Cardiac septum (tissue), 1 donor: ENCODE measurements around the gene TMEM39A. TPM values are rescaled to one million over a fixed set of nuclear protein-coding genes. Genes with fewer than 3 reads are reported as not detected.

ENCODE experiments used
- DNase-seq: peaks from one replicate; pipeline ENCODE4 v3.0.0-alpha.2; 2020; ENCODE audit warnings: low spot score
- intact Hi-C: fragments of 100-400 bp; cut with DNase I; formaldehyde crosslinking; loops from one replicate; pipeline ENCODE4 v1.14.0; 2022
- total RNA-seq: library from RNA; stranded (reverse); fragmentation: NEBNext Ultra II Directional; extraction: Animal tissue kit (Norgen Biotek cat#: 25700); gene quantifications from one replicate; pipeline ENCODE4 v1.2.1, GENCODE V29; 2021
- donor health status: DM: no; HTN: no; CAD: no.

The TMEM39A gene
- total RNA-seq, 1 donor from 2014 or later, result 18.3 TPM

DNA sequence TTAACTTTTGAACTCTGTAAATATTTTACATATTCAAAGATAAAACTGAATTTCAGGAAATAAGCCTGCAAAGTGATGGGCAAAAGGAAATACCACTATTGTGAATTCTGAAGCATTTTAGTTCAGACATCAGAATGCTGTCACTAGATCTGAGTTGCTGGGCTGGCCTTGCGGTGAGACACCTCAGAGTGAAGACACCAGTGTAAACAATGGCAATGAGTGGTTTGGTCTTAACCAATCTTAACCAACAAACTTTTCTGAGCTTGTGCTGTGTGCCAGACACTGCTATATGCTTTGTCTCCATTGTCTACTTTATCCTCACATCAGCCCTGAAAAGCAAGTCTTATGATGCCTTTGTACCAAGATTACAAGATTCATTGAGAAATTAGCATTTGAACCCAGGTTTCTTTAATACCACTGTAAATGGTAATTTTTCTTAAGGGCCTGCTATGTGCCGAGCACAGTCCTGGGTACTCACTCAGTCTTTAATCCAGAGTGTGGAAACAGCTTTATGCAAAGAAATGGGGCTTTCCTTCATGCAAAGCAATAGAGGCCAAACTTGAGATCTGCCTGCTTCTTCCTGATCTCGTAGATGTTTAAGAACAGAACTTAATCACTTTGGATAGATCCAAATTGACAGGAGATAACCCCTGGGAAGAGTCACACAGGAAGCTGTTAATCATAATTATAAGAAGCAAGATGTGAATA is 55.0 kb downstream of the TMEM39A start:
- no peak for DNase-seq
- intact Hi-C loops, result no loop called here

DNA sequence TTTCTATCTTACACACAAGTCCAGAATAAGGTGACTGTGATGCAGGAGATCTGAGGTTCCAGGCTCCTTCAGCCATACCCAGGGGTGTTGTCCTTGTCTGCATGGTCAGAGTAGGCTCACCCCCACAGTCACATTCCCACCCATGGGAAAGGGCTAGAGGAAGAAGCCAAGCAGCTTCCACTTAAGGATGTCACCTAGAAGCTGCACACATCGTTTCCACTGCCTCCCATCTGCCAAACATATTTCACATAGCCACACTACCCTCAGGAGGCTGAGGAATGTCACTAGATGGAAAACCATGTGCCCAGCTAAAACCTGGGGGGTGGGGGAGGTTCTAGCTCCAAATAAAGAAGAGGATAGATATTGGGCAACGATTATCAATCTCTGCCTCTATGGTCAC is 58.1 kb downstream of the TMEM39A start:
- DNase-seq, result no peak
- intact Hi-C loops, result no loop called here

DNA sequence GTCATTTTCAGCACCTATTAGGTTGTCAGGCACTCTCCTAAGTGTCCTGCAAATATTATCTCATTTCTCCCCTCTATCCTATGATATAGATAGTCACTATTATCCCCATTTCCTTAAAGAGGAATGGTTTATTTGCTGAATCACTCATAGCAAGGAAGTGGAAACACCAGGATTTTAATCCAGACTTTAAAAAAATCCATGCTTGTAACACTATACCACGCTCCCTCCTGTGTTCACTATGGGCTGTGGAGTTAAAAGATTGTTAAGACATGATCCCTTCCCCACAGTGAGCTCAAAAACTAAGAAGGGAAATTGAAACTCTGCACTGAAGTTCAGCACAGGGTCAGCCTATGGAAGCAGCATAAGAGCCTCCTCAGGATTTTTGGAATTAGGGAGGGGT is 60.2 kb downstream of the TMEM39A start:
- intact Hi-C loops, result no loop called here
- DNase-seq, result no peak

DNA sequence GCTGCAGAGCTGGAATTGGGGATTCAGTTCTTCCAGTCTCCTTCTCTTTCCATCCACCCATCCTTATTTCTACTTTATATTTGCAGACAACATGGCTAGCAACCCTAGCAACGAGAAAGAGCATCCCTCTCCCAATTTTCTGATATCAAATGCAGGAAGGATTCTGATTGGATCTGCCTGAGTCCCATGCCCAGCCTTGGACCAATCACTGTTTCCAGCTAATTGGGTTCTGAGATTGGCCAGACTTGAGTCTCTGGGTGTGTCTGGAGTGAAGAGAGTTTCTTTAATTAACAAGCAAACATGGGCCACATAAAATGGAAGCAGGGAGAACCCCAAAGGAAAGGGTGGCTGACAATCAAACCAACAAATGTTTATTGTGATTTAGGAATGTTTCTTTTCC is 60.6 kb downstream of the TMEM39A start:
- no peak for DNase-seq
- intact Hi-C loops, result no loop called here

DNA sequence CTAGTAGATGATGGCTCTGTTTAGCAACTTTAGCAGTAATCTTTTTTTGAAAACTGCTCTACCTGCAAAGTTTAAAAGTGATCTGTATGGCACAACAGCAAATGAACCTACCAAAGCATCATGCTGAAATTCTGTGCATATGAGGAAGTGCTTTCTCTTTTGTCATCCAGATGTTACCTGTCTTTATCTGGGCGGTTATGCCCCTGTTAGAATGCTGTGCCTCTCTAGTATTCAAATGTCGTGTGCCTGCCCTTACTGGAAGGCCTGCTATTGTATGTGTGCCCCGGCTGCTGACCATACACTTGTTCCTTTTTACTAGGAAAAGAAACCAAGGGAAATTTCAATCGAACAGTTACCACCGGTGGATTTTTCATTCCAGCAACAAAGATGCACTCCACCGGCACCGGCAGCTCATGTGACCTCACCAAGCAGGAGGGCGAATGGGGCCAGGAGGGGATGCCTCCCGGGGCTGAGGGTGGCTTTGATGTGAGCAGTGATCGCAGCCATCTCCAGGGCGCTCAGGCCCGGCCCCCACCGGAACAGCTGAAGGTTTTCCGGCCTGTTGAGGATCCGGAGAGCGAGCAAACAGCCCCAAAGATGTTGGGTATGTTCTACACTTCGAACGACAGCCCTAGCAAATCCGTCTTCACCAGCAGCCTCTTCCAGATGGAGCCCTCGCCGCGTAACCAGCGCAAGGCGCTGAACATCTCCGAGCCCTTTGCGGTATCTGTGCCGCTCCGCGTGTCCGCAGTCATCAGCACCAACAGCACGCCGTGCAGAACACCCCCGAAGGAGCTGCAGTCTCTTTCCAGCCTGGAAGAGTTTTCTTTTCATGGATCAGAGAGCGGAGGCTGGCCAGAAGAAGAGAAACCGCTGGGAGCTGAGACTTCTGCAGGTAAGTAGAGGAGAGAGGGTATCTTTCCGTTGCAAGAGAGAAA is 61.6 kb downstream of the TMEM39A start:
- intact Hi-C loops, result no loop called here
- no peak for DNase-seq

DNA sequence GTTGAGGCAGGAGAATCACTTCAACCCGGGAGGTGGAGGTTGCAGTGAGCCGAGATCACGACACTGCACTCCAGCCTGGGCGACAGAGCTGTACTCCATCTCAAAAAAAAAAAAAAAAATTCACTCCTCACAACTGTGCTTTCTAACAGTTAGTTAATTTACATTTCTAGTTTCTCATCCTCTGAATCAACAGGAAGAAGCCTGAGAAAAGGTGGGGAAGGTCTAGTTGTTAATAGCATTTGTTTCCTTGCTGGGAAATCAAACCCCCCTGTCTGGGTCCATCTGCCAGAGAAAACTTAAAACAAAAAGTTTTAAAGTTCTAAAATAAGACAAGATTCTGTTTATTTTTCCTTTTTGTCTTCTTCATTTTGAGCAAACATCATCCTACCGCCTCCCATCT is 62.3 kb downstream of the TMEM39A start:
- intact Hi-C loops, result no loop called here
- DNase-seq, result no peak

DNA sequence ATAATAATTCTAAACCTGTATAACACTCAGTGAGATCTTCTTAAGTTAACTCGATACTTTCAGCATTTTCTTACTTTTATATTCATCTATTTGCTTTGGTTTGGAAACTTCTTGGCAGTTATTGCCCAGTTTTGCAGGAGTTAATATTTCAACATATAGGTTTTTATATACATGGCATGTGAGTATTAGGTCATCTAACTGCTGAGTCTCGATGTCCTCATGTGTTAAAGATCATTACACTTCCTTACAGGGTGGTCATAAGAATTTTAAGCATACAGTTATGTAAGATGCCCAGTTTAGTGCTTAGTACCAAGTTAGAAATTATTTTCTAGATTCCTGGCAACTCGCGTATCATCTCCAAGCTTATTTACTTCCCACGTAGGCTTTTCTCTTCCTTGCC is 62.9 kb downstream of the TMEM39A start:
- DNase-seq, result no peak
- intact Hi-C loops, result no loop called here

DNA sequence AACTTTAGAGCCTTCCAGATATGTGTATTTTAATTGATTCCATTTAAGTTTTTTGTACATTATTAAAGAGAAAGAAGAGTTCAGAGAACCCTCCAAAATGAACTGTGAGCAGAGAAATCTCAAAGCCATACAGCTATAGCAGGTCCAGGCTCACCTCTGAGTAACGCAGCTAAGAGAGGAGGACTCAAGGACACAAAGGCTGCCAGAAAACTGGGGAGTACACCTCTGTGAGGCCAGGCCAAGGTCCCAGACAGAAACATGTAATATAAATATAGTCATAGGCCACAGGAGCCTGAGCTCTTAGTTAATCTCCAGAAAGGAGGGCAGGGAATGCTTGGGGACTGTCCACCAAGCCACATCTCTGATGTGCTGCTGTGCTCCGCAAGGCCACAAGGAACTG is 66.5 kb downstream of the TMEM39A start:
- no peak for DNase-seq
- intact Hi-C loops, result no loop called here

DNA sequence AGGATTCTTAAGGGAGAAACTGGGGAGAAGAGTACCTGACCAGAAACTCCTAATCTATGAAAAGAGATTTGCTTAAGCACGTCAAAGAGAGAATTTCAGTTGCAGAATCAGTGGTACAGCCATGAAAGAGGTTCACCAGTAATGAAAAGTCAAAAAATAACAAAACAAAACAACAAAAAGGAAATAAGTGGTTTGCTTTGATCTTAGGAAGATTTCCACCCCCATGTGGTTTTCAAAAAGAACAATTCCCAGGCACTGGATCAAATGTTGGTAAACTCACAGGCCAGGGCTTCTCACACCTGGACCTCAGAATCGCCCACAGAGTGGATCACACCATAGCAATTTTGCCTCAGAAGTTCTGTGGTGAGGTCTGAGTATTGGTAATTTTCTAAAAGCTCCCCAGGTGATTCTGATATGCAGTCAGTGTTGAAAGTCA is 67.5 kb downstream of the TMEM39A start:
- no peak for DNase-seq
- intact Hi-C loops, result no loop called here

DNA sequence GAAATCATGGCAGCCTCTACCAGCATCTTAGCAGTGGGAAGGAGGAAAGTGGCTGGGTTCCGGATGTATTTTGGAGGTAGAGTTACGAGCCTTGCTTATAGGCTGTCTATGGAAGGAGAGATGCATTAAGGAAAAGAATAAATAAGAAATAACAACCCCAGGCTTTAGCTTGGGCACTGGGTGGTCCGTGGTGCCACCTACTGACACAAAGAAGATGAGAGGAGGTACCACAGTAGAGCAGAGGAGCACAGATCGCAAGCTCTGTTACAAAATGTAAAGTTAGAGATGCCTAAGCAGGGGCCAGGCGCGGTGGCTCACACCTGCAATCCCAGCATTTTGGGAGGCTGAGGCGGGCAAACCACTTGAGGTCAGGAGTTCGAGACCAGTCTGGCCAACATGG is 74.8 kb downstream of the TMEM39A start:
- DNase-seq, result no peak
- intact Hi-C loops, result no loop called here

DNA sequence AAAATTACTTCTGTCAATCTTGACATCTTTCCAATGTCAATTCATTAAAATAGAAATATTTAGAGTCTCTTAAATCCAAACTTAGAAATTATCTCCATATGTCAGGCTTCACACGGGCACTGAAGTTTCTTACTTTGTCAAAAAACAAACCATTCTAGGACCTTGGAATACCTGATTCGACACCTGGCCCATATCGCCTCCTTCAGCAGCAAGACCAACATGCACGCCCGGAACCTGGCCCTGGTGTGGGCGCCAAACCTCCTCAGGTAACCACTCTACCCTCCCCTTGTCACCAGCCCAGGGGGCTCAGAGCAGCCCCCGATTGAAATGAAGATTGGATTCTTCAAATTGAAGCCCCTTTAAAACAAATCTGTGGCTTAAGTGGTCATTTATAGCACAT is 81.3 kb downstream of the TMEM39A start:
- intact Hi-C loops, result no loop called here
- no peak for DNase-seq

DNA sequence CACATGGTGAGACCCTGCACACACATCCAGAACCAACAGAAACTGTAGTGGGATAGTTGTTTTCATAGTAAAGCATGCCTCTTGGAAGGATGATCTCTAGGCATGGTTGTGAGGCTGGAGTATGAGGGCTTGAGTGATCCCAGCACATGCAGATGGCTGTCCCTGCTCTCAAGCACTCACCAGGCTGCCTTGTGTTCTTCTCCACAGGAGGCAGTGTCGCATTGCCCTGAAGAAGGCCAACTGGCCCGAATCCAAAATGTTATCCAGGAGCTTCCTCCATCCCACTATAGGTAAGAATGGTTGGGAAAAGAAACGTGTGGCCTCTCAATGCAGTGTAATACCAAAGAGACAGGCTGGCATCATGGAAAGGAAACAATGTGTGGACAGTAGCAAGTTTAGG is 82.7 kb downstream of the TMEM39A start:
- no peak for DNase-seq
- intact Hi-C loops, result no loop called here

Other genes starting within 250 kb of the TMEM39A start
- 13.2 TPM for gene B4GALT4, start 222.7 kb downstream of the TMEM39A start, total RNA-seq
- gene ARHGAP31, start 169.2 kb downstream of the TMEM39A start, total RNA-seq, result 35.7 TPM
- 4.9 TPM for gene POGLUT1, start 5.3 kb upstream of the TMEM39A start, total RNA-seq
- gene TIMMDC1, start 34.9 kb upstream of the TMEM39A start, total RNA-seq, result 211 TPM
- 0.46 TPM for gene CD80, start 96.0 kb upstream of the TMEM39A start, total RNA-seq
- gene ADPRH, start 115.9 kb upstream of the TMEM39A start, total RNA-seq, result 10.9 TPM
- gene PLA1A, start 134.3 kb upstream of the TMEM39A start, total RNA-seq, result 2.0 TPM
- gene POPDC2, start 197.0 kb upstream of the TMEM39A start, total RNA-seq, result 702 TPM
- 130 TPM for gene COX17, start 213.8 kb upstream of the TMEM39A start, total RNA-seq
- 0.57 TPM for gene CFAP91, start 239.4 kb upstream of the TMEM39A start, total RNA-seq